Measurements from ENCODE around the gene SF1.

DNA sequence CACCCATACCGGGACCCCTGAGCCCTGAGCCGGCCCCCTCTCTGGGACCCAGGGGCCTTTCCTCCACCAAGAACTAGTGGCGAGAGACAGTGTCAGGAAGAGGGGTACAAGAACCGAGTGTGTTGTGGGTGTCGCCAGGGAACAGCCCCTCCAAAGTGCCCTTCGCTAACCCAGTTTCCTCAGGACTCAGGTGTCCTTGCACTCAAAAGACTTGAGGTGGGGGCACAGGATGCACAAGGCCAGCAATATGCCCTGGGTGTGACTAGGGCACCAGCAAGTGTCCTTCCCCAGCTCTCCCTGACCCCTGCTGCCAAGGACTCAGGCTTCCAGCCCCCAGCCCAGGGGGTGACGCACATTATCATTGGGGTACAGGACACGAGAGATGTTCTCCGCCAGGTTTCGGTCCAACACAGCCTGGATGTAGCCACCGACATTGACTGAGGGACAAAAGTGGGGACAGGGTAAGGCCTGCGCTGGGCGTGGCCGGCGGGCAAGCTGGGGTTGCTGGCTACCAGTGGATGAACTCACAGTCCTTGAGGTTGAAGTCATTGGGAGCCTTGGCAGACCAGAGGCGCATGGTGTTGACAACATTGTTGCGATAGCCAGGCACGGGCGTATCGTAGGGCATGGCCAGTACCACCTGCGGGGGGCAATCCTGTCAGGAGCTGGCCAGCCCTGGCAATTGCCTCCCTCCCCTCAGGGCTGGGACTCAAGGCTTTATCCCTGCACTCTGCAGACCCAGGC, 23.3 kb downstream of the SF1 start:
- TF ChIP-seq, protein P1, sequence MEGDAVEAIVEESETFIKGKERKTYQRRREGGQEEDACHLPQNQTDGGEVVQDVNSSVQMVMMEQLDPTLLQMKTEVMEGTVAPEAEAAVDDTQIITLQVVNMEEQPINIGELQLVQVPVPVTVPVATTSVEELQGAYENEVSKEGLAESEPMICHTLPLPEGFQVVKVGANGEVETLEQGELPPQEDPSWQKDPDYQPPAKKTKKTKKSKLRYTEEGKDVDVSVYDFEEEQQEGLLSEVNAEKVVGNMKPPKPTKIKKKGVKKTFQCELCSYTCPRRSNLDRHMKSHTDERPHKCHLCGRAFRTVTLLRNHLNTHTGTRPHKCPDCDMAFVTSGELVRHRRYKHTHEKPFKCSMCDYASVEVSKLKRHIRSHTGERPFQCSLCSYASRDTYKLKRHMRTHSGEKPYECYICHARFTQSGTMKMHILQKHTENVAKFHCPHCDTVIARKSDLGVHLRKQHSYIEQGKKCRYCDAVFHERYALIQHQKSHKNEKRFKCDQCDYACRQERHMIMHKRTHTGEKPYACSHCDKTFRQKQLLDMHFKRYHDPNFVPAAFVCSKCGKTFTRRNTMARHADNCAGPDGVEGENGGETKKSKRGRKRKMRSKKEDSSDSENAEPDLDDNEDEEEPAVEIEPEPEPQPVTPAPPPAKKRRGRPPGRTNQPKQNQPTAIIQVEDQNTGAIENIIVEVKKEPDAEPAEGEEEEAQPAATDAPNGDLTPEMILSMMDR (IDR thresholded peaks at IDR 0.05): no peak
- no peak for TF ChIP-seq POLR2A (IDR thresholded peaks at IDR 0.05)
